Osteoblast (primary cell): ENCODE data around the gene KRTAP5-10. TPM values are rescaled to one million over a fixed set of nuclear protein-coding genes. Genes with fewer than 3 reads are reported as not detected.
"Not testable (repeated sequence)": the region's sequence is repeated elsewhere in the genome, so short reads cannot be mapped to it uniquely, and the experiment has no call there.

Source experiments
- DNase-seq: peaks from one replicate; pipeline ENCODE4 v3.0.0; 2011; ENCODE audit warnings: low spot score, mixed read lengths; ENCODE audit not compliant: insufficient read length; ENCODE audit errors: missing footprints
- H2AFZ ChIP-seq: 2 replicates; pipeline ENCODE4 v1.6.0; 2011; ENCODE audit warnings: mild to moderate bottlenecking, low read length
- H3K27ac ChIP-seq: 2 replicates; pipeline ENCODE4 v1.5.1; 2011; ENCODE audit warnings: mild to moderate bottlenecking, low read depth, low read length, moderate library complexity
- H3K27me3 ChIP-seq: 2 replicates; pipeline ENCODE4 v1.6.0; 2012; ENCODE audit warnings: mild to moderate bottlenecking, control low read depth, inconsistent platforms, low read length, moderate library complexity; ENCODE audit not compliant: insufficient read depth
- H3K36me3 ChIP-seq: 2 replicates; pipeline ENCODE4 v1.5.1; 2011; ENCODE audit warnings: mild to moderate bottlenecking, low read length, control low read depth, moderate library complexity; ENCODE audit not compliant: insufficient read depth
- H3K4me1 ChIP-seq: 2 replicates; pipeline ENCODE4 v1.5.1; 2011; ENCODE audit warnings: mild to moderate bottlenecking, low read length, control low read depth, moderate library complexity; ENCODE audit not compliant: insufficient read depth
- H3K4me2 ChIP-seq: 2 replicates; pipeline ENCODE4 v1.6.0; 2011; ENCODE audit warnings: mild to moderate bottlenecking, low read length; ENCODE audit not compliant: insufficient read depth
- H3K4me3 ChIP-seq: fragments of 200-600 bp; sonication (generic); 3 replicates; pipeline ENCODE4 v1.5.1; 2012; ENCODE audit warnings: mild to moderate bottlenecking, low read length, inconsistent platforms; ENCODE audit not compliant: insufficient read depth
- H3K79me2 ChIP-seq: 2 replicates; pipeline ENCODE4 v1.6.0; 2012; ENCODE audit warnings: mild to moderate bottlenecking, low read length, control low read depth, inconsistent platforms; ENCODE audit not compliant: insufficient read depth
- H3K9me3 ChIP-seq: 2 replicates; pipeline ENCODE4 v1.5.1; 2011; ENCODE audit warnings: low read depth, low read length, control low read depth
- H4K20me1 ChIP-seq: 2 replicates; pipeline ENCODE4 v1.6.0; 2012; ENCODE audit warnings: mild to moderate bottlenecking, low read length, control low read depth; ENCODE audit not compliant: insufficient read depth
- CTCF ChIP-seq: IDR thresholded peaks from 2 replicates; pipeline ENCODE4 v1.5.1; 2011; ENCODE audit warnings: mild to moderate bottlenecking, low read depth, low read length, moderate library complexity; ENCODE audit errors: extremely low read depth
- total RNA-seq: library from RNA; depleted of rRNA; stranded (reverse); fragments of >200 nt; gene quantifications from 2 replicates; pipeline ENCODE4 v1.2.3, GENCODE V29; 2012

The KRTAP5-10 gene
- total RNA-seq, 1 donor = 0.36 TPM

- H3K4me1 ChIP-seq = no peaks in the 10 kb centered on the region
- no peaks in the 10 kb centered on the region for H4K20me1 ChIP-seq
- no peak for DNase-seq
- H3K4me3 ChIP-seq = no peak overlapping the region
- no peaks in the 10 kb centered on the region for H3K9me3 ChIP-seq
- no peaks in the 10 kb centered on the region for H3K27me3 ChIP-seq
- no peaks in the 10 kb centered on the region for H3K79me2 ChIP-seq
- no peak overlapping the region for H3K4me2 ChIP-seq
- no peak for TF ChIP-seq CTCF
- no peak overlapping the region for H2AFZ ChIP-seq
- no peaks in the 10 kb centered on the region for H3K36me3 ChIP-seq
- H3K27ac ChIP-seq = no peak overlapping the region
These were observed 27.8 kb upstream of the KRTAP5-10 start for GRCh38 chr11:71537537-71537936.

GRCh38 chr11:71537977-71538665, 27.2 kb upstream of the KRTAP5-10 start, which contains the start of gene KRTAP5-8:
TSS of gene KRTAP5-8 (plus strand) at chr11:71538025. CDS start at chr11:71538056, 31 bp downstream.
- H2AFZ ChIP-seq, H3K27ac ChIP-seq, DNase-seq, H4K20me1 ChIP-seq, H3K27me3 ChIP-seq, H3K9me3 ChIP-seq, H3K36me3 ChIP-seq, H3K4me3 ChIP-seq, H3K79me2 ChIP-seq, H3K4me2 ChIP-seq, H3K4me1 ChIP-seq: not testable (repeated sequence)

GRCh38 chr11:71538666-71538990, 26.7 kb upstream of the KRTAP5-10 start:
- Histone ChIP-seq H3K4me1 (no peaks in the 10 kb centered on the region), H3K79me2 (no peaks in the 10 kb centered on the region), H3K4me3 (no peak overlapping the region), H3K36me3 (no peaks in the 10 kb centered on the region), H3K4me2 (no peak overlapping the region), H3K27me3 (no peaks in the 10 kb centered on the region), H3K9me3 (no peaks in the 10 kb centered on the region), H4K20me1 (no peaks in the 10 kb centered on the region), H2AFZ (no peak overlapping the region), H3K27ac (no peak overlapping the region)
- no peak for TF ChIP-seq CTCF
- DNase-seq = no peak

GRCh38 chr11:71539017-71539416, 26.3 kb upstream of the KRTAP5-10 start:
- Histone ChIP-seq H3K27ac (no peak overlapping the region), H3K4me3 (no peak overlapping the region), H3K36me3 (no peaks in the 10 kb centered on the region), H3K27me3 (no peaks in the 10 kb centered on the region), H3K79me2 (no peaks in the 10 kb centered on the region), H3K9me3 (no peaks in the 10 kb centered on the region), H3K4me2 (no peak overlapping the region), H3K4me1 (no peaks in the 10 kb centered on the region), H4K20me1 (no peaks in the 10 kb centered on the region), H2AFZ (no peak overlapping the region)
- DNase-seq = no peak
- no peak for TF ChIP-seq CTCF

- not testable (repeated sequence) for H3K79me2 ChIP-seq, H3K36me3 ChIP-seq, H3K27ac ChIP-seq, H3K27me3 ChIP-seq, DNase-seq, H3K9me3 ChIP-seq, H2AFZ ChIP-seq, H3K4me1 ChIP-seq, H3K4me3 ChIP-seq, H3K4me2 ChIP-seq, H4K20me1 ChIP-seq
These were observed 25.4 kb upstream of the KRTAP5-10 start for GRCh38 chr11:71539971-71540370.

GRCh38 chr11:71540521-71541304, 24.6 kb upstream of the KRTAP5-10 start:
- not testable (repeated sequence) for H3K4me2 ChIP-seq, H3K4me3 ChIP-seq, H4K20me1 ChIP-seq, H3K9me3 ChIP-seq, H2AFZ ChIP-seq, H3K27me3 ChIP-seq, H3K4me1 ChIP-seq, H3K36me3 ChIP-seq, H3K79me2 ChIP-seq, H3K27ac ChIP-seq, DNase-seq
